Measurements from ENCODE around the gene SYNGR4.

The SYNGR4 gene

DNA sequence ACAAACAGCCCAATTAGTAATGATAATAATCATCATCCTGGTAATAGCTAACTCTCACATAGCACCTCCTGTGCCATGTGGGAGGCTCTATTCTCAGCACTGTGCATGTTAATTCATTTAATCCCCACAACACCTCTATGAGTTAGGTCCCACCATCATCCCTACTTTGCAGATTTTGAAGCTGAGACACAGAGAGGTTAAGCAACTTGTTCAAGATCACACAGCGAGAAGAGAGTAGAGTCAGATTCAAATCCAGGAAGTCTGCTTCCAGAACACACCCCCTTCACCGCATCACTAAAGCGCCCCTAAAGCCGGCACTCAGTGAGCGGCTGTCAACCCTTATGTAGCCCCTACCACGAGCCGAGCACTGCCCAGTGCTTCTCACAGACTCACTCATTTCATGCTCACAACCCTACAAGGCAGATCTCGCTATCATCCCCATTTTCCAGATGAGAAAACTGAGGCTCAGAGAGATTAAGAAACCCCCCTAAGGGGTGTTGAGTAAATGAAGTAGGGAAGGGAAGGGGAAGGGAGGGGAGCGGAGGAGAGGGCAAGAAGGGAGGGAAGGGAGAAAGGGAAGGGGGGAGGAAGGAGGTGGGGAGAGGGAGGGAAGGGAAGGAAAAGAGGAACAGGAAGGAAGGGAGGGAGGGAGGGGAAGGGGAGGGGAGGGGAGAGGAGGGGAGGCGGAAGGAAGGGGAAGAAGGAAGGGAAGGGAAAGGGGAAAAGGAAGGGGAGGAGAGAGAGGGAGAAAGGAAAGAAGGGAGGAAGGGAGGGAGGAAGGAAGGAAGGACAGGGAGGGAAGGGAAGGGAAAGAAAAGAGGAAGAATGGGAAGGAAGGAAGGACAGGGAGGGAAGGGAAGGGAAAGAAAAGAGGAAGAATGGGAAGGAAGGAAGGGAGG, 22.4 kb upstream of the SYNGR4 start:
- H3K27ac ChIP-seq: no peak overlapping the region
- TF ChIP-seq, protein P1, sequence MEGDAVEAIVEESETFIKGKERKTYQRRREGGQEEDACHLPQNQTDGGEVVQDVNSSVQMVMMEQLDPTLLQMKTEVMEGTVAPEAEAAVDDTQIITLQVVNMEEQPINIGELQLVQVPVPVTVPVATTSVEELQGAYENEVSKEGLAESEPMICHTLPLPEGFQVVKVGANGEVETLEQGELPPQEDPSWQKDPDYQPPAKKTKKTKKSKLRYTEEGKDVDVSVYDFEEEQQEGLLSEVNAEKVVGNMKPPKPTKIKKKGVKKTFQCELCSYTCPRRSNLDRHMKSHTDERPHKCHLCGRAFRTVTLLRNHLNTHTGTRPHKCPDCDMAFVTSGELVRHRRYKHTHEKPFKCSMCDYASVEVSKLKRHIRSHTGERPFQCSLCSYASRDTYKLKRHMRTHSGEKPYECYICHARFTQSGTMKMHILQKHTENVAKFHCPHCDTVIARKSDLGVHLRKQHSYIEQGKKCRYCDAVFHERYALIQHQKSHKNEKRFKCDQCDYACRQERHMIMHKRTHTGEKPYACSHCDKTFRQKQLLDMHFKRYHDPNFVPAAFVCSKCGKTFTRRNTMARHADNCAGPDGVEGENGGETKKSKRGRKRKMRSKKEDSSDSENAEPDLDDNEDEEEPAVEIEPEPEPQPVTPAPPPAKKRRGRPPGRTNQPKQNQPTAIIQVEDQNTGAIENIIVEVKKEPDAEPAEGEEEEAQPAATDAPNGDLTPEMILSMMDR (IDR thresholded peaks at IDR 0.05; ENCODE audit: low read depth, low read length): no peak
- DNase-seq: no peak

DNA sequence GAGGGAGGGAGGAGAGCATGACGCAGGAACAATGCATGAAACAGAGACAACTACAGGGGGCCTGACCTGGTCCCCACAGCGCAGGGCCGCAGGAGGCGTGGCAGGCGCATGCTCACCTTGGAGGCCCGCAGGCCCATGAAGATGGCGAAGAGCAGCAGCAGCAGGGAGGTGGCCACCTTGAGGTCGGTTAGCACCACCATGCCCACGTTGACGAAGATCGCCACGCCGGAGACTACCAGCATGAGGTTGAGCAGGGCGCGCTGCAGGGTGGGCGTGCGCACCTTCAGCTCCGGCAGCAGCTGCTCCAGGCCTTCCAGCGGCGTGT, 21.8 kb upstream of the SYNGR4 start:
- H3K9me3 ChIP-seq (ENCODE audit: severe bottlenecking): no peaks in the 10 kb centered on the region
- DNase-seq: no peak
- no peak overlapping the region for H3K27ac ChIP-seq
- TF ChIP-seq, protein P1 (IDR thresholded peaks at IDR 0.05; ENCODE audit: low read depth, low read length): no peak
- H3K27me3 ChIP-seq (ENCODE audit: insufficient read depth, low read depth, severe bottlenecking): no peaks in the 10 kb centered on the region
- no peaks in the 10 kb centered on the region for H3K36me3 ChIP-seq
- no peak overlapping the region for H3K4me3 ChIP-seq (ENCODE audit: low read depth, low read length)

More for the DNA sequence above, 22.4 kb upstream of the SYNGR4 start:
- no peaks in the 10 kb centered on the region for H3K36me3 ChIP-seq
- no peak overlapping the region for H3K4me3 ChIP-seq (ENCODE audit: low read depth, low read length)
- H3K9me3 ChIP-seq (ENCODE audit: severe bottlenecking): no peaks in the 10 kb centered on the region
- no peaks in the 10 kb centered on the region for H3K27me3 ChIP-seq (ENCODE audit: insufficient read depth, low read depth, severe bottlenecking)

DNA sequence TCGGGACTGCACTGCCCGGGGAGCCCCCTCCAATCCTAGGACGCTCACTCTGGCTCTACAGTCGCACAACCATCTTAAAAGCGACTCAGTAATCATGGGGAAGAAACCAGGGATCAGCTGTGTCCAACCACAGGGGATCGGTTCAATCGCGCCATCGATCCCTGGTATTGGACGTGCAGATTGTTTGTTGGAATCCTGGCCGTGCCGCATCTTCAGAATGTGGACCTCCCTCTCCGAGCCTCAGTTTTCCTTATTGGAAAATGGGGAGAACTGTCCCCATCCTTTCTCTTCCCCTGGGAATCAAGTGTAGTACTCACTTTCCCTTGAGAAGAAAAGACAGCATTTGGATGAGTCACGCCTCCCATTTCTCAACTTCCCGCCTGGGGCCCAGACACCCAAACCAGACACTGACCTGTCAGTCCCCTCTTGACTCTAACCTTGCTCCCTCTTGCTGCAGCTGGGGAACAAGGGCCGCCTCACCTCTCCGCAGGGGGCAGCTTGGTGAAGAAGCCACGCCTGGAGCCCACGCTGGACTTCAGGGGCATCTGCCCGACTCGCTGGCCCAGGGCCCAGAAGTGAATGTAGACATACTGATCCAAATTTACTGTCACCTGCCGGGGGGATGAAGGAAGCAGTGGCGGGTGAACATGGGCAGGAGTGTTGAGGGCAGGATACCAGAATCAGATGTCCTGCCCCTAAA, 21.2 kb upstream of the SYNGR4 start:
- TF ChIP-seq, protein P1 (IDR thresholded peaks at IDR 0.05; ENCODE audit: low read depth, low read length): no peak

DNA sequence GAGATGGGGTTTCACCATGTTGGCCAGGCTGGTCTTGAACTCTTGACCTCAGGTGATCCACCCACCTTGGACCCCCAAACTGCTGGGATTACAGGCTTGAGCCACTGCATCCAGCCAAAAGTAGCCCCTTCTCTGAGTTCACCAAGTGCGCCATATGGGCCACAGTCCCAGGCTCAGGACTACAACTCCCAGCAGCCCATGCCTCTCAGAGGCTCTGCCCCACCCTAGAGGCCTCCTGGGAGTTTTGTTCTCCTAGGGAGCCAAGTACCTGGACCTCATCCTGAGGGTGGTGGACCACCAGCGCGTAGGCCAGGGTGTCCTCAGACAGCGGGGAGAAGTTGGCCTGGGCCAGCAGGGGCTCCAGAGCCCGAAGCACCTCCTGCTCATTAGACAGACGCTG, 19.3 kb upstream of the SYNGR4 start:
- H3K27ac ChIP-seq: peak overlapping the region; percentile 59
- peak; percentile 66 for DNase-seq
- no peak overlapping the region for H3K4me3 ChIP-seq (ENCODE audit: low read depth, low read length)
- TF ChIP-seq, protein P1 (IDR thresholded peaks at IDR 0.05; ENCODE audit: low read depth, low read length): no peak
- no peaks in the 10 kb centered on the region for H3K36me3 ChIP-seq
- H3K9me3 ChIP-seq (ENCODE audit: severe bottlenecking): no peaks in the 10 kb centered on the region
- H3K27me3 ChIP-seq (ENCODE audit: insufficient read depth, low read depth, severe bottlenecking): no peaks in the 10 kb centered on the region

More for the DNA sequence above, 21.2 kb upstream of the SYNGR4 start:
- no peaks in the 10 kb centered on the region for H3K9me3 ChIP-seq (ENCODE audit: severe bottlenecking)
- H3K36me3 ChIP-seq: no peaks in the 10 kb centered on the region
- H3K4me3 ChIP-seq (ENCODE audit: low read depth, low read length): no peak overlapping the region
- H3K27me3 ChIP-seq (ENCODE audit: insufficient read depth, low read depth, severe bottlenecking): no peaks in the 10 kb centered on the region
- H3K27ac ChIP-seq: no peak overlapping the region
- DNase-seq: no peak

DNA sequence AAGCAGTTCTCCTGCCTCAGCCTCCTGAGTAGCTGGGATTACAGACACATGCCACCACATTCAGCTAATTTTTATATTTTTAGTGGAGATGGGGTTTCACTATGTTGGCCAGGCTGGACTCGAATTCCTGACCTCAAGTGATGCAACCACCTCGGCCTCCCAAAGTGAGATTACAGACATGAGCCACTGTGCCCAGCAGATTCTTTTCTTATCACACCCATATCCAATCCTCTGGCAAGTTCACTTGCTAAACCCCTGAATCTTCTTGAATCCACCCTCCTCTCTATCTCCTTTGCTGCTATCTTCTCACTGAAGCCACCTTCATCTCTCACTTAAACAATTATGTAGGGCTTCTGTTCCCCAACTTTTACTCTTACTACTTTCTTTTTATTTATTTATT, 18.0 kb upstream of the SYNGR4 start:
- Histone ChIP-seq H3K4me3 (ENCODE audit: low read depth, low read length) (no peak overlapping the region), H3K27ac (no peak overlapping the region), H3K9me3 (ENCODE audit: severe bottlenecking) (no peaks in the 10 kb centered on the region), H3K36me3 (no peaks in the 10 kb centered on the region), H3K27me3 (ENCODE audit: insufficient read depth, low read depth, severe bottlenecking) (no peaks in the 10 kb centered on the region)
- DNase-seq: no peak
- TF ChIP-seq, protein P1 (IDR thresholded peaks at IDR 0.05; ENCODE audit: low read depth, low read length): no peak

All from WERI-Rb-1 (cell line).